PFSK-1 (cell line): Measurements from ENCODE around the gene RBM7.

Source experiments
- POLR2AphosphoS5 ChIP-seq: IDR thresholded peaks from 2 replicates; pipeline ENCODE4 v1.6.1; 2012; ENCODE audit warnings: low read depth, mild to moderate bottlenecking, control low read depth, low read length, moderate library complexity
- SIN3A ChIP-seq: IDR thresholded peaks from 2 replicates; pipeline ENCODE4 v1.6.1; 2012; ENCODE audit warnings: mild to moderate bottlenecking, low read length, moderate library complexity, borderline replicate concordance; ENCODE audit not compliant: insufficient read depth
- TAF1 ChIP-seq: IDR thresholded peaks from 2 replicates; pipeline ENCODE4 v1.6.1; 2012; ENCODE audit warnings: low read length, control low read depth, borderline replicate concordance; ENCODE audit not compliant: insufficient read depth
- TF ChIP-seq, protein P1 (sequence below), 2 experiments: IDR thresholded peaks; 2 replicates each; pipeline versions ENCODE4 v1.6.1 to v1.8.0; 2011 to 2012; ENCODE audit warnings: low read depth in 2 of 2, low read length in 2 of 2, control low read depth in 1 of 2, inconsistent platforms in 1 of 2, mild to moderate bottlenecking in 1 of 2, moderate library complexity in 1 of 2; ENCODE audit not compliant: insufficient read depth in 1 of 2

DNA sequence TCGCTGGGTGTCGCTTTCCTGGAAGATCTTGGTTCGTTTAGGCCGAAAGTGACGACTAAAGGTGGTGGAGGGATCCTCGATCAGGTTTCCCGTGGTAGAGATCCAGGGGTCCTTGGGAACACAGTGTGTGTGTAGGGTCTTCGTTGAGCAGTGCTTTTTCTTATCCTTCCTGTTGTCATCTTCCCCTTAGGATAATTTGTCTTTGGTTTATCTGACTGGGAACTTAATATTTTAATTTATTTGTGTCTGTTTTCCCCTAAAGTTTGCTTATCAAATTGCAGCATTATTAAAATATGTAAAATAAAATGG, 403 bp downstream of the RBM7 start:
- TF ChIP-seq POLR2AphosphoS5 (no peak), TAF1 (no peak), SIN3A (no peak)
- TF ChIP-seq, protein P1, sequence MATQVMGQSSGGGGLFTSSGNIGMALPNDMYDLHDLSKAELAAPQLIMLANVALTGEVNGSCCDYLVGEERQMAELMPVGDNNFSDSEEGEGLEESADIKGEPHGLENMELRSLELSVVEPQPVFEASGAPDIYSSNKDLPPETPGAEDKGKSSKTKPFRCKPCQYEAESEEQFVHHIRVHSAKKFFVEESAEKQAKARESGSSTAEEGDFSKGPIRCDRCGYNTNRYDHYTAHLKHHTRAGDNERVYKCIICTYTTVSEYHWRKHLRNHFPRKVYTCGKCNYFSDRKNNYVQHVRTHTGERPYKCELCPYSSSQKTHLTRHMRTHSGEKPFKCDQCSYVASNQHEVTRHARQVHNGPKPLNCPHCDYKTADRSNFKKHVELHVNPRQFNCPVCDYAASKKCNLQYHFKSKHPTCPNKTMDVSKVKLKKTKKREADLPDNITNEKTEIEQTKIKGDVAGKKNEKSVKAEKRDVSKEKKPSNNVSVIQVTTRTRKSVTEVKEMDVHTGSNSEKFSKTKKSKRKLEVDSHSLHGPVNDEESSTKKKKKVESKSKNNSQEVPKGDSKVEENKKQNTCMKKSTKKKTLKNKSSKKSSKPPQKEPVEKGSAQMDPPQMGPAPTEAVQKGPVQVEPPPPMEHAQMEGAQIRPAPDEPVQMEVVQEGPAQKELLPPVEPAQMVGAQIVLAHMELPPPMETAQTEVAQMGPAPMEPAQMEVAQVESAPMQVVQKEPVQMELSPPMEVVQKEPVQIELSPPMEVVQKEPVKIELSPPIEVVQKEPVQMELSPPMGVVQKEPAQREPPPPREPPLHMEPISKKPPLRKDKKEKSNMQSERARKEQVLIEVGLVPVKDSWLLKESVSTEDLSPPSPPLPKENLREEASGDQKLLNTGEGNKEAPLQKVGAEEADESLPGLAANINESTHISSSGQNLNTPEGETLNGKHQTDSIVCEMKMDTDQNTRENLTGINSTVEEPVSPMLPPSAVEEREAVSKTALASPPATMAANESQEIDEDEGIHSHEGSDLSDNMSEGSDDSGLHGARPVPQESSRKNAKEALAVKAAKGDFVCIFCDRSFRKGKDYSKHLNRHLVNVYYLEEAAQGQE (IDR thresholded peaks at IDR 0.05; ENCODE audit: insufficient read depth in 1 of 2, low read depth in 2 of 2, low read length in 2 of 2) = no peak
